Stimulated activated CD8-positive, alpha-beta memory T cell treated with anti-CD3 and anti-CD28 coated beads, Interleukin-12 subunit alpha, Interleukin-12 subunit beta, amount 100 ng/mL, for 1 hour (primary cell): ENCODE measurements around the gene HIC2.
"Not testable (repeated sequence)": the region's sequence is repeated elsewhere in the genome, so short reads cannot be mapped to it uniquely, and the experiment has no call there.

Experiments used
- DNase-seq: peaks from one replicate; pipeline ENCODE4 v3.0.0-alpha.2; 2020; ENCODE audit warnings: low read depth

Gene HIC2

GRCh38 chr22:21417227-21417746 is at the start of gene HIC2:
HIC2 (plus strand) TSS chr22:21417371; CDS start chr22:21442832, 25,461 bp downstream.
- not testable (repeated sequence) for DNase-seq

- DNase-seq, result not testable (repeated sequence)
These were observed 48.4 kb upstream of the HIC2 start for GRCh38 chr22:21368603-21369310.

GRCh38 chr22:21375880-21376279 is 41.3 kb upstream of the HIC2 start:
- not testable (repeated sequence) for DNase-seq

- DNase-seq, result not testable (repeated sequence)
These were observed 33.3 kb upstream of the HIC2 start, which contains the start of gene RIMBP3B for GRCh38 chr22:21383701-21384467. RIMBP3B (plus strand) TSS chr22:21383751; CDS start chr22:21383859, 108 bp downstream.

- DNase-seq, result not testable (repeated sequence)
These were observed 32.5 kb upstream of the HIC2 start for GRCh38 chr22:21384468-21385357.

- not testable (repeated sequence) for DNase-seq
These were observed 27.7 kb upstream of the HIC2 start for GRCh38 chr22:21389480-21389879.

GRCh38 chr22:21390013-21390412 is 27.2 kb upstream of the HIC2 start:
- DNase-seq, result not testable (repeated sequence)

- DNase-seq, result not testable (repeated sequence)
These were observed 22.6 kb upstream of the HIC2 start for GRCh38 chr22:21394613-21395012.

GRCh38 chr22:21401197-21401969 is 15.8 kb upstream of the HIC2 start:
- not testable (repeated sequence) for DNase-seq

GRCh38 chr22:21402763-21403314 is 14.3 kb upstream of the HIC2 start:
- not testable (repeated sequence) for DNase-seq

GRCh38 chr22:21407139-21407538 is 10.0 kb upstream of the HIC2 start:
- not testable (repeated sequence) for DNase-seq

GRCh38 chr22:21407792-21408191 is 9.4 kb upstream of the HIC2 start:
- not testable (repeated sequence) for DNase-seq

- DNase-seq, result not testable (repeated sequence)
These were observed 796 bp upstream of the HIC2 start for GRCh38 chr22:21416375-21416774.

GRCh38 chr22:21417853-21418252 is 682 bp downstream of the HIC2 start:
- not testable (repeated sequence) for DNase-seq

- DNase-seq, result not testable (repeated sequence)
These were observed 1.9 kb downstream of the HIC2 start for GRCh38 chr22:21418974-21419638.

- DNase-seq, result not testable (repeated sequence)
These were observed 3.1 kb downstream of the HIC2 start for GRCh38 chr22:21420180-21420763.

GRCh38 chr22:21424084-21424709 is 7.0 kb downstream of the HIC2 start:
- not testable (repeated sequence) for DNase-seq

- not testable (repeated sequence) for DNase-seq
These were observed 17.4 kb downstream of the HIC2 start for GRCh38 chr22:21434378-21435233.
